Activated CD8-positive, alpha-beta T cell treated with anti-CD3 and anti-CD28 coated beads, Interleukin-2, amount 10 ng/mL, durations not matched to agents 7 days and 5 days (primary cell): ENCODE results near the gene TRMT2A. TPM values are rescaled to one million over a fixed set of nuclear protein-coding genes. Genes with fewer than 3 reads are reported as not detected.

ENCODE experiments used
- microRNA-seq: library from miRNA; unstranded; fragments of <30 nt; microRNA quantifications from one replicate; pipeline ENCODE4 v1.2.0, GENCODE V29; 2022
- total RNA-seq, 2 experiments: library from RNA; stranded (reverse); gene quantifications; one replicate each; pipeline ENCODE4 v1.2.3, GENCODE V29; 2021

Gene TRMT2A
- total RNA-seq, 2 experiments from 2014 or later = 92.1 to 102 TPM

Small RNA genes within 50 kb of the gene (microRNA-seq; reads per million reads assigned to microRNA genes)
- gene MIR6816 = not detected

Other genes starting within 250 kb of the TRMT2A start
- gene COMT, start 175.5 kb downstream of the TRMT2A start, total RNA-seq = 10 to 100 TPM; 92.8 to 97.1 TPM
- 10 to 100 TPM; 16.1 to 19.3 TPM for gene TXNRD2, start 175.4 kb downstream of the TRMT2A start, total RNA-seq
- 1 to 10 TPM in 1 of 2 experiments, under 1 TPM in 1; 0.86 to 1.4 TPM for gene ARVCF, start 100.4 kb downstream of the TRMT2A start, total RNA-seq
- 10 to 100 TPM; 39.1 to 43.3 TPM for gene TANGO2, start 96.1 kb downstream of the TRMT2A start, total RNA-seq
- 10 to 100 TPM; 52.3 to 55.2 TPM for gene DGCR8, start 37.0 kb downstream of the TRMT2A start, total RNA-seq
- 100 to 1,000 TPM; 320 to 332 TPM for gene RANBP1, start 1.1 kb downstream of the TRMT2A start, total RNA-seq
- 10 to 100 TPM; 60.5 to 65.5 TPM for gene ZDHHC8, start 14.6 kb upstream of the TRMT2A start, total RNA-seq
- gene CCDC188, start 33.8 kb upstream of the TRMT2A start, total RNA-seq = not detected
- gene RTN4R, start 151.1 kb upstream of the TRMT2A start, total RNA-seq = 1 to 10 TPM; 3.7 to 3.8 TPM
- 10 to 100 TPM; 50.4 to 56.3 TPM for gene DGCR6L, start 202.8 kb upstream of the TRMT2A start, total RNA-seq